Superior temporal gyrus (tissue), 1 donor: ENCODE data around the gene TRIM4.

Experiments used
- DNase-seq: peaks from one replicate; pipeline ENCODE4 v3.0.0-alpha.2; 2016; ENCODE audit errors: extremely low spot score

The TRIM4 gene

GRCh38 chr7:99844328-99844727, 75.0 kb downstream of the TRIM4 start:
- DNase-seq = no peak

GRCh38 chr7:99843808-99844207, 75.5 kb downstream of the TRIM4 start:
- no peak for DNase-seq

GRCh38 chr7:99842926-99843325, 76.4 kb downstream of the TRIM4 start:
- DNase-seq = no peak
